ENCODE measurements around the gene MCCC1.
A peak's percentile ranks its signal among the peaks of the same experiment; 100 is the strongest.

The MCCC1 gene

GRCh38 chr3:182979674-182980191, 119.6 kb downstream of the MCCC1 start:
- DNase-seq, result peak; percentile 2

DNA sequence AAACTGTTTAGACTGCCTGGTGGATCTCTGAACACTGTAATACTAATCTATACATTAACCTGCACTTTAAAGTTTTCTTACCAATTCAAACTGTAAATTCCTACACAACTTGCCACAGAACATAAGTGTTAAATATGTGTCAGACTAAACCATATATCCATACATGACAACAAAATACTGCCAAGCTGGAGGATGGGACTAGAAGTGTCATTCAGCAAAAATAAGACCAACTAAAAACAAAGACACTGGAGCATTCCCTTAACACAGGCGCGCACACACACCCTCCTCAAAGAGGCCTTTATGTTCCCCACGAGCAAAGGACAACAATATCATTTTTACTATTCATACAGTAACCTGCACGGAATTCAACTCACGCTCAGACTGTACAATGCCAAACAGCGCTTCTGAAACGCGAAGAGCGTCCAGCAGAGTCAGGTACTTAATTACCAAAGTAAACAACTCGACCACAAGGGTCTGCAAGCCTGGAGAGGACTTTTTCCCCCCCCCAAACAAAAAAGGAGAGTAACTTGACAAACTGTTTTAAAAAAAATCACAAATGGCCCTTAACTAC, 120.1 kb downstream of the MCCC1 start:
- DNase-seq, result no peak

- no peak for DNase-seq
Observed at GRCh38 chr3:182978387-182978786, 120.9 kb downstream of the MCCC1 start.

GRCh38 chr3:182973047-182973446, 126.2 kb downstream of the MCCC1 start:
- no peak for DNase-seq

DNA sequence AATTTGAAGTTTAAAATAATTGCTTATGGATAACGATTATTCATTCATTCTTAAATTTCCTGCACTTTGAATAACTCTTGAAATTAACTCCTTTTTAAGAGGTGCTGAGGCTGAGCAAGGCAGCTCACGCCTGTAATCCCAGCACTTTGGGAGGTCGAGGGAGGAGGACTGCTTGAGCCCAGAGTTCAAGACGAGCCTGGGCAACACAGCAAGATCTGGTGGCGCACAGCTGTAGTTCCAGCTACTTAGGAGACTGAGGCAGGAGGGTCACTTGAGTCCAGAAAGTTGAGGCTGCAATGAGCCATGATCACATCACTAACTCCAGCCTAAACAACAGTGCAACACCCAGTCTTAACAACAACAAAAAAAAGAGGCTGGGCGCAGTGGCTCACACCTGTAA, 126.9 kb downstream of the MCCC1 start:
- no peak for DNase-seq

GRCh38 chr3:182971637-182972036, 127.7 kb downstream of the MCCC1 start:
- DNase-seq, result no peak

- no peak for DNase-seq
Observed at GRCh38 chr3:182970811-182971418, 128.4 kb downstream of the MCCC1 start.

- no peak for DNase-seq
Observed at GRCh38 chr3:182969853-182970252, 129.4 kb downstream of the MCCC1 start.

- no peak for DNase-seq
Observed at GRCh38 chr3:182969277-182969676, 130.0 kb downstream of the MCCC1 start.

GRCh38 chr3:182967218-182968204, 131.8 kb downstream of the MCCC1 start:
- DNase-seq, result no peak

GRCh38 chr3:182965861-182966366, 133.4 kb downstream of the MCCC1 start:
- DNase-seq, result no peak
